MCF 10A (cell line): ENCODE measurements around the gene ZNF554. TPM values are rescaled to one million over a fixed set of nuclear protein-coding genes. Genes with fewer than 3 reads are reported as not detected.

Experiments
- BruUV-seq: library from RNA; stranded (reverse); fragments of 400-500 nt; replicated peaks from 2 replicates; lab custom pipeline; 2021; lab: Mats Ljungman, UMichigan
- CTCF ChIA-PET: fragments of 300-600 bp; sonication (Branson Sonifier 250); formaldehyde crosslinking; extraction: SDS; loops from one replicate; lab custom pipeline; 2021; ENCODE audit warnings: antibody characterized with exemption, inconsistent platforms; lab: Yijun Ruan, JAX
- POLR2A ChIA-PET: fragments of 300-600, 350-650 bp; sonication (Branson Sonifier 250); formaldehyde crosslinking; extraction: SDS; loops from one replicate; lab custom pipeline; 2020; ENCODE audit warnings: antibody characterized with exemption, inconsistent platforms; lab: Yijun Ruan, JAX
- DNase-seq: peaks from one replicate; pipeline ENCODE4 v3.0.0-alpha.2; 2018; ENCODE audit not compliant: unreplicated experiment
- H3K27ac Mint-ChIP-seq: one replicate; pipeline ENCODE4 v1.8.0; 2022; ENCODE audit warnings: mild to moderate bottlenecking, low read depth, mixed read lengths; ENCODE audit not compliant: unreplicated experiment
- H3K27me3 Mint-ChIP-seq: one replicate; pipeline ENCODE4 v1.8.0; 2022; ENCODE audit warnings: mixed read lengths; ENCODE audit not compliant: insufficient read depth, unreplicated experiment
- H3K36me3 Mint-ChIP-seq: one replicate; pipeline ENCODE4 v1.8.0; 2022; ENCODE audit warnings: mild to moderate bottlenecking, moderate library complexity, mixed read lengths; ENCODE audit not compliant: insufficient read depth, unreplicated experiment
- H3K4me1 Mint-ChIP-seq: one replicate; pipeline ENCODE4 v1.8.0; 2022; ENCODE audit warnings: mixed read lengths; ENCODE audit not compliant: insufficient read depth, unreplicated experiment
- H3K4me3 Mint-ChIP-seq: one replicate; pipeline ENCODE4 v1.8.0; 2022; ENCODE audit warnings: mild to moderate bottlenecking, moderate library complexity, mixed read lengths; ENCODE audit not compliant: unreplicated experiment
- H3K9me3 Mint-ChIP-seq: one replicate; pipeline ENCODE4 v1.8.0; 2022; ENCODE audit warnings: mixed read lengths; ENCODE audit not compliant: unreplicated experiment
- CTCF ChIP-seq: fragments of 200-600 bp; IDR thresholded peaks from one replicate; pipeline ENCODE4 v1.8.0; 2022; ENCODE audit warnings: antibody characterized with exemption, mild to moderate bottlenecking; ENCODE audit not compliant: unreplicated experiment
- intact Hi-C: fragments of 100-400 bp; cut with micrococcal nuclease; formaldehyde crosslinking; loops from 2 replicates; pipeline ENCODE4 v1.14.1; 2022
- total RNA-seq: library from RNA; stranded (reverse); gene quantifications from 2 replicates; pipeline ENCODE4 v1.2.3, GENCODE V29; 2022

Gene ZNF554
- total RNA-seq, 1 experiment from 2014 or later: 3.1 TPM

DNA sequence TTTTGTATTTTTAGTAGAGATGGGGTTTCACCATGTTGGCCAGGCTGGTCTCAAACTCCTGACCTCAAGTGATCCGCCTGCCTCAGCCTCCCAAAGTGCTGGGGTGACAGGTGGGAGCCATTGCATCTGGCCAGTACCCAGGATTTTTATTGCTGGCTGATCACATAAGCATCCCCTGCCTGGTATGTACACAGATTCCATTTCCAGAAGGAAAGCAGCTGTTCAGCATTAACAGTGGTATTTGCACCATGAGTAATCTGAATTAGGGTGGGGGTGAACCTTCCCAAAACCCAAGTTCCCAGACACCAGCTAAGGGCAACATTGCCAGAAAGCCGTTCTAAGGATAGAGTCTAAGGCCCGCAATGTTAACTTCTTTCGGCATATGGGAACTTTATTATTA lies 28.9 kb downstream of the ZNF554 start:
- Mint-ChIP-seq H3K4me1 (no peaks in the 10 kb centered on the region), H3K4me3 (no peak overlapping the region), H3K9me3 (peaks cover 29% of the 10 kb centered on the region), H3K27ac (no peak overlapping the region), H3K27me3 (no peaks in the 10 kb centered on the region), H3K36me3 (peaks cover 42% of the 10 kb centered on the region)
- BruUV-seq: no TSS peak
- DNase-seq: no peak
- POLR2A ChIA-PET: no interaction called here
- CTCF ChIA-PET: interaction anchor here (0.7 kb wide), 1 partner anchor 39 kb away, joined by 3 read pairs; no protein-coding TSS in a partner anchor
- intact Hi-C loops: no loop called here
- no peak for TF ChIP-seq CTCF

- TF ChIP-seq CTCF: no peak
- H3K4me1 Mint-ChIP-seq: no peaks in the 10 kb centered on the region
- H3K36me3 Mint-ChIP-seq: peaks cover 43% of the 10 kb centered on the region
- H3K4me3 Mint-ChIP-seq: no peak overlapping the region
- ChIA-PET CTCF (interaction anchor here (0.6 to 0.8 kb wide), 3 partner anchors 50 to 225 kb away, joined by 3 to 4 read pairs (median 4); no protein-coding TSS in a partner anchor), POLR2A (interaction anchor here (0.5 to 1.2 kb wide), 3 partner anchors 9 to 351 kb away, joined by 3 to 4 read pairs (median 4); partner anchors contain the start of gene ZNF555)
- H3K9me3 Mint-ChIP-seq: peaks cover 37% of the 10 kb centered on the region
- intact Hi-C loops: no loop called here
- no peak overlapping the region for H3K27ac Mint-ChIP-seq
- no peak for DNase-seq
- BruUV-seq: no TSS peak
- H3K27me3 Mint-ChIP-seq: no peaks in the 10 kb centered on the region
Observed at GRCh38 chr19:2850256-2850925, 30.7 kb downstream of the ZNF554 start.

DNA sequence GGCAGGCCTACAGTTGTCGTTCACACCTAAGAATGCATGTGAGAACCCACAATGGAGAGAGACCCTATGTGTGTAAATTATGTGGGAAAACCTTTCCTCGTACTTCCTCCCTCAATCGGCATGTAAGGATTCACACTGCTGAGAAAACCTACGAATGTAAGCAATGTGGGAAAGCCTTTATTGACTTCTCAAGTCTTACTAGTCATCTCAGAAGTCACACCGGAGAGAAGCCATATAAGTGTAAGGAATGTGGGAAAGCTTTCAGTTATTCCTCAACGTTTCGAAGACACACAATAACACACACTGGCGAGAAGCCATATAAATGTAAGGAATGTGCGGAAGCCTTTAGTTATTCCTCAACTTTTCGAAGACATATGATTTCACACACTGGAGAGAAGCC lies 32.9 kb downstream of the ZNF554 start:
- H3K9me3 Mint-ChIP-seq: peaks cover 31% of the 10 kb centered on the region
- POLR2A ChIA-PET: no interaction called here
- no TSS peak for BruUV-seq
- CTCF ChIA-PET: no interaction called here
- H3K4me1 Mint-ChIP-seq: no peaks in the 10 kb centered on the region
- H3K27me3 Mint-ChIP-seq: no peaks in the 10 kb centered on the region
- peaks cover 47% of the 10 kb centered on the region for H3K36me3 Mint-ChIP-seq
- DNase-seq: no peak
- no peak overlapping the region for H3K27ac Mint-ChIP-seq
- TF ChIP-seq CTCF: no peak
- no peak overlapping the region for H3K4me3 Mint-ChIP-seq
- intact Hi-C loops: no loop called here

DNA sequence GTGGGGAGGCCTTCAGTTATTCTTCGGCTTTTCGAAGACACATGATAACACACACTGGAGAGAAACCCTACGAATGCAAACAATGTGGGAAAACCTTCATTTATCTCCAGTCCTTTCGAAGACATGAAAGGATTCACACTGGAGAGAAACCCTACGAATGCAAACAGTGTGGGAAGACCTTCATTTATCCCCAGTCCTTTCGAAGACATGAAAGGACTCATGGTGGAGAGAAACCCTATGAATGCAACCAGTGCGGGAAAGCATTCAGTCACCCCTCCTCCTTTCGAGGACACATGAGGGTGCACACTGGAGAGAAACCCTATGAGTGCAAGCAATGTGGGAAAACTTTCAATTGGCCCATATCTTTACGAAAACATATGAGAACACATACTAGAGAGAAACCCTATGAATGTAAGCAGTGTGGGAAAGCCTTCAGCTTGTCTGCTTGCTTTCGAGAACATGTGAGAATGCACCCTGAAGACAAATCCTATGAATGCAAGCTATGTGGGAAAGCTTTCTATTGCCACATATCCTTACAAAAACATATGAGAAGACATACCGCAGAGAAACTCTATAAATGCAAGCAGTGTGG lies 33.4 kb downstream of the ZNF554 start:
- Mint-ChIP-seq H3K36me3 (peaks cover 47% of the 10 kb centered on the region), H3K9me3 (peaks cover 31% of the 10 kb centered on the region), H3K27ac (no peak overlapping the region), H3K27me3 (no peaks in the 10 kb centered on the region), H3K4me3 (no peak overlapping the region), H3K4me1 (no peaks in the 10 kb centered on the region)
- no peak for DNase-seq
- intact Hi-C loops: no loop called here
- no TSS peak for BruUV-seq
- CTCF ChIA-PET: no interaction called here
- no peak for TF ChIP-seq CTCF
- POLR2A ChIA-PET: no interaction called here
